Endothelial cell of umbilical vein (primary cell): ENCODE measurements around the gene ADGRB2. TPM values are rescaled to one million over a fixed set of nuclear protein-coding genes. Genes with fewer than 3 reads are reported as not detected.

Source experiments
- BruUV-seq: library from RNA; stranded (reverse); fragments of 400-500 nt; replicated peaks from 2 replicates; lab custom pipeline; 2021; lab: Mats Ljungman, UMichigan
- CTCF ChIA-PET: fragments of 300-600, 350-600 bp; sonication (Branson Sonifier 250); formaldehyde crosslinking; loops from one replicate; lab custom pipeline; 2021; ENCODE audit warnings: antibody characterized with exemption, inconsistent platforms; lab: Charles Lee
- POLR2A ChIA-PET: fragments of 300-600, 350-600 bp; sonication (Branson Sonifier 250); formaldehyde crosslinking; loops from one replicate; lab custom pipeline; 2021; ENCODE audit warnings: antibody characterized with exemption, inconsistent platforms; lab: Charles Lee
- DNase-seq: peaks from one replicate; pipeline ENCODE4 v3.0.0-alpha.2; 2011; ENCODE audit warnings: low read depth, low spot score
- FAIRE-seq: peaks from 2 replicates; lab custom pipeline; 2011; peaks lifted over from hg19 to GRCh38; lab: Jason Lieb, UNC
- H2AFZ ChIP-seq: 2 replicates; pipeline ENCODE4 v1.6.0; 2012; ENCODE audit warnings: low read depth, low read length, control low read depth, inconsistent platforms
- H3K27ac ChIP-seq: 2 replicates; pipeline ENCODE4 v1.5.1; 2011; ENCODE audit warnings: low read depth, mild to moderate bottlenecking, control low read depth, low read length, moderate library complexity; ENCODE audit not compliant: insufficient read depth
- H3K27me3 ChIP-seq, 2 experiments: 2 replicates each; pipeline versions ENCODE4 v1.6.0 to v1.6.1; 2011; ENCODE audit warnings: low read length in 2 of 2, mixed read lengths in 1 of 2; ENCODE audit not compliant: control insufficient read depth in 2 of 2, insufficient read depth in 2 of 2
- H3K36me3 ChIP-seq, 2 experiments: 2 replicates in 1 of 2; 3 replicates in 1 of 2; pipeline ENCODE4 v1.5.1; 2011; ENCODE audit warnings: low read length in 2 of 2, mild to moderate bottlenecking in 1 of 2, moderate library complexity in 1 of 2; ENCODE audit not compliant: control insufficient read depth in 2 of 2, insufficient read depth in 2 of 2; ENCODE audit errors: extremely low read depth in 1 of 2
- H3K4me1 ChIP-seq: 3 replicates; pipeline ENCODE4 v1.5.1; 2011; ENCODE audit warnings: mild to moderate bottlenecking, low read length; ENCODE audit not compliant: control insufficient read depth, insufficient read depth; ENCODE audit errors: extremely low read depth
- H3K4me2 ChIP-seq: 2 replicates; pipeline ENCODE4 v1.6.1; 2011; ENCODE audit warnings: low read length, control low read depth, mixed read lengths; ENCODE audit not compliant: insufficient read depth
- H3K4me3 ChIP-seq, 3 experiments: fragments of 200-600 bp in 1 of 3; sonication (generic), shearing (Covaris generic) in 1 of 3; replicated peaks in 1 of 3; 2 replicates each; pipeline ENCODE4 v1.5.1; 2011 to 2016; ENCODE audit warnings: control low read depth in 3 of 3, low read length in 3 of 3, mild to moderate bottlenecking in 2 of 3, inconsistent platforms in 1 of 3, low read depth in 1 of 3, moderate library complexity in 1 of 3; ENCODE audit not compliant: insufficient read depth in 1 of 3
- H3K79me2 ChIP-seq: 2 replicates; pipeline ENCODE4 v1.6.0; 2012; ENCODE audit warnings: low read length, inconsistent platforms; ENCODE audit not compliant: control insufficient read depth, insufficient read depth
- H3K9ac ChIP-seq: replicated peaks from 2 replicates; pipeline ENCODE3; 2011; ENCODE audit warnings: low read length, control low read depth; ENCODE audit not compliant: insufficient read depth; ENCODE audit errors: extremely low read depth
- H3K9me1 ChIP-seq: replicated peaks from 3 replicates; pipeline ENCODE4 v1.6.0; 2011; ENCODE audit warnings: mild to moderate bottlenecking, low read length; ENCODE audit not compliant: control insufficient read depth, insufficient read depth; ENCODE audit errors: extremely low read depth
- H3K9me3 ChIP-seq: replicated peaks from 2 replicates; pipeline ENCODE4 v1.5.1; 2012; ENCODE audit warnings: low read length, inconsistent platforms; ENCODE audit not compliant: control insufficient read depth, insufficient read depth
- H4K20me1 ChIP-seq: replicated peaks from 2 replicates; pipeline ENCODE3; 2011; ENCODE audit warnings: mild to moderate bottlenecking, low read length; ENCODE audit not compliant: control insufficient read depth, insufficient read depth; ENCODE audit errors: extremely low read depth
- EZH2 ChIP-seq: IDR thresholded peaks from 2 replicates; pipeline ENCODE4 v1.6.1; 2012; ENCODE audit warnings: borderline replicate concordance, low read depth, mild to moderate bottlenecking, moderate library complexity, low read length, inconsistent platforms; ENCODE audit not compliant: severe bottlenecking
- FOS ChIP-seq: IDR thresholded peaks from 2 replicates; pipeline ENCODE4 v1.6.1; 2011; ENCODE audit warnings: mild to moderate bottlenecking, low read length, moderate library complexity, borderline replicate concordance; ENCODE audit not compliant: insufficient read depth
- GATA2 ChIP-seq: IDR thresholded peaks from 2 replicates; pipeline ENCODE4 v1.7.0; 2011; ENCODE audit warnings: low read depth, mild to moderate bottlenecking, moderate library complexity, mixed read lengths, low read length; ENCODE audit not compliant: insufficient read length, insufficient read depth
- JUN ChIP-seq: IDR thresholded peaks from 2 replicates; pipeline ENCODE4 v1.6.1; 2011; ENCODE audit warnings: borderline replicate concordance, low read depth; ENCODE audit not compliant: insufficient read length, insufficient read depth
- MAX ChIP-seq: IDR thresholded peaks from 2 replicates; pipeline ENCODE4 v1.6.1; 2011; ENCODE audit not compliant: insufficient read depth, insufficient read length
- MYC ChIP-seq: IDR thresholded peaks from one replicate; pipeline ENCODE4 v1.6.1; 2011; ENCODE audit warnings: mild to moderate bottlenecking, low read depth, low read length
- POLR2A ChIP-seq: IDR thresholded peaks from 2 replicates; pipeline ENCODE4 v1.6.1; 2012; ENCODE audit warnings: low read depth, mild to moderate bottlenecking, control low read depth, low read length
- POLR2AphosphoS5 ChIP-seq: IDR thresholded peaks from 2 replicates; pipeline ENCODE4 v1.6.1; 2012; ENCODE audit warnings: low read depth, mild to moderate bottlenecking, control low read depth, low read length, moderate library complexity; ENCODE audit not compliant: insufficient read depth
- dilution Hi-C: fragments of 300-500 bp; cut with MboI; formaldehyde crosslinking; loops from one replicate; pipeline ENCODE4 v1.15.0; 2019; ENCODE audit warnings: low sequenced_read_pairs; ENCODE audit not compliant: extremely low pct_ligation_motif_present
- intact Hi-C: fragments of 100-400 bp; cut with micrococcal nuclease; formaldehyde crosslinking; loops from one replicate; pipeline ENCODE4 v1.10.0; 2022
- polyA plus RNA-seq, 4 experiments: library from polyadenylated mRNA; depleted of rRNA in 3 of 4; stranded (reverse) in 3 of 4; unstranded in 1 of 4; fragments of >200 nt; gene quantifications; 2 replicates each; pipeline versions ENCODE4 v1.2.1 to v1.2.3, GENCODE V29; 2011 to 2012; ENCODE audit warnings: missing spikeins in 1 of 4
- total RNA-seq: library from RNA; stranded (reverse); gene quantifications from 2 replicates; pipeline ENCODE4 v1.2.3, GENCODE V29; 2021
- TF ChIP-seq, protein P1 (sequence below), 2 donors: IDR thresholded peaks; 1 replicate in 1 of 2; 2 replicates in 1 of 2; pipeline ENCODE4 v1.5.1; 2011; ENCODE audit warnings: low read length in 2 of 2, mild to moderate bottlenecking in 2 of 2, moderate library complexity in 2 of 2, control low read depth in 1 of 2, inconsistent platforms in 1 of 2, low read depth in 1 of 2; ENCODE audit not compliant: insufficient read depth in 1 of 2; ENCODE audit errors: extremely low read depth in 1 of 2

ADGRB2 gene
- total and polyA plus RNA-seq, 2 donors (not counting 3 experiments of a cell fraction or from before 2014, with no cell fraction given) = 1.3 to 1.5 TPM

- DNase-seq (no peak), FAIRE-seq (peak; percentile 35)
- no TSS peak for BruUV-seq
- Histone ChIP-seq H3K27ac (no peak overlapping the region), H3K9me3 (no peaks in the 10 kb centered on the region), H4K20me1 (no peaks in the 10 kb centered on the region), H3K27me3 (peaks cover 0 to 4% of the 10 kb centered on the region in 2 experiments), H3K4me1 (no peaks in the 10 kb centered on the region), H3K9me1 (no peaks in the 10 kb centered on the region), H3K4me3 (no peak overlapping the region), H3K79me2 (no peaks in the 10 kb centered on the region), H3K4me2 (no peak overlapping the region), H2AFZ (no peak overlapping the region), H3K9ac (no peak overlapping the region), H3K36me3 (no peaks in the 10 kb centered on the region)
- dilution Hi-C loops (no loop called here), intact Hi-C loops (loop anchor here (1.0 to 2.0 kb wide), 4 partner anchors 21 to 82 kb away; no protein-coding TSS in a partner anchor)
- TF ChIP-seq POLR2AphosphoS5 = no peak
- no peak for TF ChIP-seq JUN
- TF ChIP-seq POLR2A = no peak
- TF ChIP-seq MAX = no peak
- TF ChIP-seq FOS = no peak
- TF ChIP-seq, protein P1, sequence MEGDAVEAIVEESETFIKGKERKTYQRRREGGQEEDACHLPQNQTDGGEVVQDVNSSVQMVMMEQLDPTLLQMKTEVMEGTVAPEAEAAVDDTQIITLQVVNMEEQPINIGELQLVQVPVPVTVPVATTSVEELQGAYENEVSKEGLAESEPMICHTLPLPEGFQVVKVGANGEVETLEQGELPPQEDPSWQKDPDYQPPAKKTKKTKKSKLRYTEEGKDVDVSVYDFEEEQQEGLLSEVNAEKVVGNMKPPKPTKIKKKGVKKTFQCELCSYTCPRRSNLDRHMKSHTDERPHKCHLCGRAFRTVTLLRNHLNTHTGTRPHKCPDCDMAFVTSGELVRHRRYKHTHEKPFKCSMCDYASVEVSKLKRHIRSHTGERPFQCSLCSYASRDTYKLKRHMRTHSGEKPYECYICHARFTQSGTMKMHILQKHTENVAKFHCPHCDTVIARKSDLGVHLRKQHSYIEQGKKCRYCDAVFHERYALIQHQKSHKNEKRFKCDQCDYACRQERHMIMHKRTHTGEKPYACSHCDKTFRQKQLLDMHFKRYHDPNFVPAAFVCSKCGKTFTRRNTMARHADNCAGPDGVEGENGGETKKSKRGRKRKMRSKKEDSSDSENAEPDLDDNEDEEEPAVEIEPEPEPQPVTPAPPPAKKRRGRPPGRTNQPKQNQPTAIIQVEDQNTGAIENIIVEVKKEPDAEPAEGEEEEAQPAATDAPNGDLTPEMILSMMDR (IDR thresholded peaks at IDR 0.05; ENCODE audit: extremely low read depth in 1 of 2, insufficient read depth in 1 of 2, low read depth in 1 of 2, low read length in 2 of 2) = no peak
- no peak for TF ChIP-seq GATA2
- TF ChIP-seq EZH2 = no peak
- no peak for TF ChIP-seq MYC
- ChIA-PET CTCF (interaction anchor here (0.7 to 3.2 kb wide), 36 partner anchors 9 to 325 kb away, joined by 3 to 177 read pairs (median 7); partner anchors contain the start of genes COL16A1, PEF1 and SPOCD1), POLR2A (interaction anchor here (1.1 kb wide), 1 partner anchor 82 kb away, joined by 4 read pairs; no protein-coding TSS in a partner anchor)
Measured at GRCh38 chr1:31745946-31746670, 18.0 kb downstream of the ADGRB2 start.
